HG03457 (cell line): ENCODE data around the gene MXD1.
"Not testable (repeated sequence)": the region's sequence is repeated elsewhere in the genome, so short reads cannot be mapped to it uniquely, and the experiment has no call there.

Experiments
- ATAC-seq: cut with Tn5 transposase; IDR thresholded peaks from one replicate; pipeline ENCODE4 v1.9.1; 2021; ENCODE audit warnings: moderate number of reproducible peaks; ENCODE audit not compliant: unreplicated experiment

Gene MXD1

GRCh38 chr2:69950671-69951070, 35.8 kb downstream of the MXD1 start:
- not testable (repeated sequence) for ATAC-seq

DNA sequence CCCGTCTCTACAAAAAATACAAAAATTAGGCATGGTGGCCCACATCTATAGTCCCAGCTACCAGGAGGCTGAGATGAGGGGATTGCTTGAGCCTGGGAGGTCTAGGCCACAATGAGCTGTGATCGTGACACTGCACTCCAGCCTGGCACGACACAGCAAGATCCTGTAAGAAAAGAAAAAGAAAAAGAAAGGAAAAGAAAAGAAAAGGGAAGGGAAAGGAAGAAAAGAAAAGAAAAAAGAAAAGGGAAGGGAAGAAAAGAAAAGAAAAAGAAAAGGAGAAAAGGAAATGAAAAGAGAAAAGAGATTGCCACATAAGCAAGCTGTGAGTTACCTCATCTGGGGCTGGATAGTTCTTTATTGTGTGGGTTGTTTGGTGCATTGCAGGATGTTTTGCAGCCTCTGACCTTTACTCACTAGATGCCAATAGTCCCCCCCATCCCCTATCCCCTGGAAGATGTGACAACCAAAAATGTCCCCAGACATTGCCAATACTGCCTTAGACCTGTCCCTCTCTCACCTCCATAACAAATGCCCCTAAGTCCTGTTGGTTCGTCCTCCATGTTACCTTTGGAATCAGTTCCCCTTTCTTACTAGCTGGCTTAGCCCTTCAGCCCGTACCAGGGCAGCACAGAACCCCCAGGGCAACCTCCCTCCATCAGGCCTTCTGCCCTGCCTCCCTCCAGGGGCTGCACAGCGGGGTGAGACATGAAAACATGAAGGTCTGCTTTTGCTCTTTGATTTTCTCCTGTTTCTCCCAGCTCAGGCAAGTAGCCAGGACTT, 37.6 kb downstream of the MXD1 start:
- ATAC-seq: no peak

GRCh38 chr2:69954084-69954483, 39.2 kb downstream of the MXD1 start:
- no peak for ATAC-seq

- no peak for ATAC-seq
These were observed 40.1 kb downstream of the MXD1 start for GRCh38 chr2:69955029-69955428.

- ATAC-seq: no peak
These were observed 41.6 kb downstream of the MXD1 start for GRCh38 chr2:69956475-69956979.

GRCh38 chr2:69957965-69958364, 43.1 kb downstream of the MXD1 start:
- ATAC-seq: no peak

DNA sequence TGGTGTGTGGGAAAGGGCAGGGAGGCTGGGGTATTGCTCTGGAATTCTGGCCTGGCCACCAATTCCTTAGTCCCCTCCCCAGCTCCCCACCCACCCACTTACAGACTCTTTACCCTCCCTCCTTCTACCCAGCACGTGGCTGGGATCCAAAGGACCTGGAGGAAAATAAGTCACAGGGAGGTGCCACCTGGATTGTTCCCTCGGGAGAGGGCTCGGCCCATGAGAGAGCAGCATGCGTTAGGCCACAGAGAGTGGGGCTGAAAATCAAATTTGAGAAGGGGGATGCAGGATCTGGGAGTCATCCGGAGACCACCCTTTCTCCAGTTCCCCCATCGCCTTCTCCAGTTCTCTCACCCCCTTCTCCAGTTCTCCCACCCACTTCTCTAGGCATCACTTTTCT, 43.6 kb downstream of the MXD1 start:
- no peak for ATAC-seq

GRCh38 chr2:69959425-69959824, 44.5 kb downstream of the MXD1 start:
- no peak for ATAC-seq

- ATAC-seq: no peak
These were observed 45.9 kb downstream of the MXD1 start for GRCh38 chr2:69960821-69961220.

DNA sequence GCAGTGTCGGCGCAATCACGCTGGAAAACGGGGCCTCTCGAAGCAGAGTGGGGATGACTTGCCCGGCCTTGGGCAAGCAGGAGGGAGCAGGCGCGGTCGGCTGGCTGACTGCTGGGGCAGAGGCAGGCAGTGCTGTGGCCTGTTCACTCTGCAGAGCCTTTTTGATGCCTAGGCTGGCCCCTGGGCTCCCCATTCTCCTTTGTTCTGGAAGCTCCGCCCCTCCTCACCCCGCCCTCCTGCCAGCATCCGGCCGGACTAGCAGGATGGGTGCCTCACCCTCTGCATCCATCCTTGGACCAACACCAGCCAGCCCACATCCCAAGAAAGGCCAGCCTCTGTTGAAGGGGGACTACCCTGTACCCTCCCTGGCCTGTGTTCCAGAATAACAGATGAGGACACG, 46.6 kb downstream of the MXD1 start, which contains the start of gene ASPRV1:
ASPRV1 (minus strand) TSS at position 136 of the 400 bp plus-strand sequence. CDS start 195 bp downstream, outside the sequence.
- no peak for ATAC-seq

DNA sequence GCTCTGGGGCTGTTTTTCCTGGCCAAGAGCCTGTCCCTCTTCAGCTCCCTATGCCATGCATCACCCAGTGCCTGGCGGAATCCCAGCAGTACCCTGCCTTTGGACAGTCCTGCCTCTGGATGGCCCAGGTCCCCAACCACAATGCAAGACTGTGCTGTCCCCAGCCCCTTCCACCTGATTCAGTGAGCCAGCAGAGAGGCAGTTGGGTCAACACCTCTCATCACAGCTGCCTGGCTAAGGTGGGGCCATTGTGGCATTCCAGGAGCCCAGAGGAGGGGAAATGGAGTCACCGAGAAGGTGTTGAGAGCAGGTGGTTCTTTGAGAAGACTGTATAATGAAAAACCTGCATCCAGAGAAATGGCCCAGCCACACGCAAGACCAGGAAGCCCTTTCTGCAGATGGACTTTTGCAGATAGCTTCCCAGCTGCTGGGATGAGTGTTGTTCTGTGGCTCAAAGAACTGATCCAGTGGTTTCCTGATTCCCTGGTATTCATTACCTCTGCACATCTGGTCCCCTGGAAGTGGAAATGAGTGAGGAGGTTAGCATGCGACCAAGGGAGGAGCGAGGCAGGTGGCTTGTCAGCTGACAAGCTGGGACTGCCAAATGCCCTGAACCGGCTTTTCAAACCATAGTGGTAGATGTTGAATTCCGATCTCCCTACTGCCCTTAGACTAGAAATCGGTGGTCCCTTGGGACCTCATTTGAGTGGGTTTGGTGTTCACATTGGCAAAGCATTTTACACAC, 48.2 kb downstream of the MXD1 start:
- no peak for ATAC-seq

GRCh38 chr2:69964353-69964841, 49.5 kb downstream of the MXD1 start:
- no peak for ATAC-seq

- ATAC-seq: no peak
These were observed 51.0 kb downstream of the MXD1 start for GRCh38 chr2:69965756-69966445.

DNA sequence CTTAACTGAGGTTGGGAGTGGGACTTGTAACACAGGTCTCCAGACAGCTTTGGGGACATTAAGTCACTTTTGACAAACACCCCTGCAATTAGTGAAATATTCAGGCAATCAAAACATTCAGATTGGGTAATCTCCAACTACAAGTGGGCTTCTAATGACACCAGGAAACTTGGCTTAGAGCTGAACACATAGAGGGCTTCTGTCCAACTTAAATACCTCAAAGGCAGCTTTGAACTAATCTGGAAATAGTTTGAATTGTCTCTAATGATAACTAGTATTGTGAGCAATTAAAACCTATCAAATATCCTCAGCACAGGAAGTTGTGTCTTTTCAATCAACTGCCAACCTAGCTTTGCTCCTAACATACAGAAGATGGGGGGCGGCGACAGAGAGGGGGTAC, 51.6 kb downstream of the MXD1 start:
- ATAC-seq: no peak

DNA sequence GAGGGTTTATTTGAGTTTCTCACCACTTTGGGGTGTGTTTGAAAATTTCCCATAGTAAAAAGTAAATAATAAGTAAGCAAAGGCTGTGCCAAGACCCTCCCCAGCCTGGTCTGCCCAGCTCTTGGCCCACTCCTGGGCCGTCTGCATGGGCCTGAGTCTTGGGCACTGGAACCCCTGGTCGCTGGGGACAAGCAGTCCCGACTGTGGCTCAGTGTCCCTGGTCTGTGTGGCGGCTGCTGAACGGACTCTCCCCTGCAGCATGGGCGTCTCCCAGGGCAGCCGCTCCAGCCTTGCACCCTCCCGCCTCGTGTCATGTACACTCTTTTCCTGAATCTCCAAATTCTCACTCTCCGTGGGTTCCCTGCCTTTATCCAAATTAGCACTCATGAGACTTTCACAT, 53.7 kb downstream of the MXD1 start:
- ATAC-seq: no peak

- no peak for ATAC-seq
These were observed 54.4 kb downstream of the MXD1 start for GRCh38 chr2:69969126-69969983.

DNA sequence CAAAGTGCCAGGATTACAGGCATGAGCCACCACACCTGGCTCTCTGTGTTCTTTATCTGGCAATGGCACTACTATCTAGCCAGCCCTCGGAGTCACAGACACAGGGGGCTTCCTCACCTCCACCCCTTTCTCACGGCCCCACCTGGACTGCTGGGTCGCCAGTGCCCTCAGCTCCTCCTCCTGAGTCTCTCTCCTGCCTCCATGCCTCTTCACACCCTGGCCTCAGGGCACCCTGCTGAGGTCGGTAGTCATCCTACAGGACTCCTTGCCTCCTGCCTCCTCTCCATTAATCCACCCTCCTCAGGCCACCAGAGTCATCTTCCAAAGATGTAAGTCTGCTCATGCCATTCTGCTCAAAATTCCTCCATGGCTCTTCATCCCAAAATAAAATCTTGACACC, 55.1 kb downstream of the MXD1 start:
- ATAC-seq: no peak

GRCh38 chr2:69972822-69973221, 57.9 kb downstream of the MXD1 start:
- no peak for ATAC-seq

- ATAC-seq: no peak
These were observed 58.4 kb downstream of the MXD1 start for GRCh38 chr2:69973335-69973735.

- ATAC-seq: no peak
These were observed 60.4 kb downstream of the MXD1 start for GRCh38 chr2:69975136-69975852.
